Activated CD8-positive, alpha-beta memory T cell treated with anti-CD3 and anti-CD28 coated beads, Interleukin-2, amount 10 ng/mL, durations not matched to agents 7 days and 5 days (primary cell): ENCODE data around the gene KIAA1755. TPM values are rescaled to one million over a fixed set of nuclear protein-coding genes. Genes with fewer than 3 reads are reported as not detected.

ENCODE experiments used
- ATAC-seq: fragments of 150-1000 bp; cut with Tn5 transposase; one replicate; pipeline ENCODE4 v1.10.0; 2021; ENCODE audit warnings: moderate library complexity
- CTCF ChIA-PET: fragments of 350-600 bp; sonication (Branson Sonifier 250); formaldehyde crosslinking; loops from one replicate; lab custom pipeline; 2021; ENCODE audit warnings: antibody characterized with exemption; lab: Charles Lee
- DNase-seq: peaks from one replicate; pipeline ENCODE4 v3.0.0-alpha.2; 2020
- H3K27ac Mint-ChIP-seq: one replicate; pipeline ENCODE4 v1.8.0; 2021; ENCODE audit warnings: mild to moderate bottlenecking, mixed read lengths
- H3K27me3 Mint-ChIP-seq: one replicate; pipeline ENCODE4 v1.8.0; 2021; ENCODE audit warnings: mixed read lengths
- H3K36me3 Mint-ChIP-seq: one replicate; pipeline ENCODE4 v1.8.0; 2021; ENCODE audit warnings: mild to moderate bottlenecking, mixed read lengths
- H3K4me1 Mint-ChIP-seq: one replicate; pipeline ENCODE4 v1.8.0; 2021; ENCODE audit warnings: mixed read lengths
- H3K4me3 Mint-ChIP-seq: one replicate; pipeline ENCODE4 v1.8.0; 2021; ENCODE audit warnings: mild to moderate bottlenecking, moderate library complexity, mixed read lengths
- H3K9me3 Mint-ChIP-seq: one replicate; pipeline ENCODE4 v1.8.0; 2022; ENCODE audit warnings: low read depth, mixed read lengths
- total RNA-seq, 2 experiments: library from RNA; stranded (reverse); gene quantifications; one replicate each; pipeline ENCODE4 v1.2.3, GENCODE V29; 2021

Gene KIAA1755
- total RNA-seq, 2 experiments from 2014 or later = not detected

GRCh38 chr20:38177201-38177600 is 83.3 kb downstream of the KIAA1755 start:
- Mint-ChIP-seq H3K36me3 (no peaks in the 10 kb centered on the region), H3K4me1 (no peaks in the 10 kb centered on the region), H3K4me3 (no peak overlapping the region), H3K27ac (no peak overlapping the region), H3K9me3 (no peaks in the 10 kb centered on the region), H3K27me3 (peaks cover 16% of the 10 kb centered on the region)
- no peak for ATAC-seq
- DNase-seq = no peak
- CTCF ChIA-PET = no interaction called here

- DNase-seq (no peak), ATAC-seq (no peak)
- Mint-ChIP-seq H3K4me3 (no peak overlapping the region), H3K36me3 (no peaks in the 10 kb centered on the region), H3K9me3 (no peaks in the 10 kb centered on the region), H3K27me3 (peaks cover 20% of the 10 kb centered on the region), H3K4me1 (no peaks in the 10 kb centered on the region), H3K27ac (no peak overlapping the region)
- CTCF ChIA-PET = interaction anchor here (0.7 to 1.1 kb wide), 3 partner anchors 45 to 481 kb away, joined by 3 to 4 read pairs (median 3); no protein-coding TSS in a partner anchor
Measured at GRCh38 chr20:38175304-38176180, 85.0 kb downstream of the KIAA1755 start.

DNA sequence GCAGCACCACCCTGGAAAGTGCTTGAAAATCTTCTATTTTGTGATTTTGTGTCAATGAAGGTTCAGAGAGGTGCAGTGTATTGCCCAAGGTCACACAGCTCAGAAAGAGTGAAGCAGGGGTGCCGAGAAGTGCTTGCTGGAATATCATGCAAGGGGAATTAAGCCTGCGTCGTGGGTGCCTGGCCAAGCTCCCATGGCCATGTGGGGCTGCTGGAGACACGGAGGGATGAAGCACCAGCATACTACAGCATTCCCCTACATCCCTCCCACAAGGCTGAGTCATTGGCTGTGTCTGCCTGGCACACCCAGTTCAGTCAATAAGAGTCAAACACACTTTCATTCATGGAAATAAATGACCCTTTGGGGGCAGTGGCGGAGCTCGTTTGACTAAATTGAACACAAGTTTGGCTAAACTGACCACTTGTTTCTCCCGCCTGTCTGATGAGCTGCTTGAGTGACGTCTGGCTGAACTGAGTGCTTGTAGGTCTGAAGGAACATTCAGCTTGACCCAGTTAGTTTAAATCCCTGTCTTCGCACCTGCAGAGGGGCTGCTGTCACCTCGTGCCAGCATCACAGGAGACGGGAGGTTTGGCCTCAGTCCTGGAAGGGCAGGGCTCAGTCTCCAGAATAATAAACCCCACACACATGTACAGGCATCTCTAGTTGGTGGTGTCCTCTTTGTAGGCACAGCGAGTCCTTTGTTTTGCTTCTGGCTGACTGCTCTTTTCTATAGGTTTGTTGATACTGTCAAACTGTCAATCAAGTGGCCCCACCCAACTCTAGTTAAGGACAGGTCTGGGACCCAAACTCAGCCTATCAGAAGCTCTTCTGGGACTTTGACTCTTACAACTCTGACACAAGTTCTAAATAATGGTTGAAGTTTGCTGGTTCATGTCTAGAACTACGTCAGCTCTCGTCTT is 87.0 kb downstream of the KIAA1755 start:
- Mint-ChIP-seq H3K9me3 (no peaks in the 10 kb centered on the region), H3K36me3 (no peaks in the 10 kb centered on the region), H3K27ac (no peak overlapping the region), H3K27me3 (peaks cover 20% of the 10 kb centered on the region), H3K4me3 (no peak overlapping the region), H3K4me1 (peaks cover 7% of the 10 kb centered on the region)
- DNase-seq = no peak
- ATAC-seq = no peak
- CTCF ChIA-PET = interaction anchor here (1.8 kb wide), 1 partner anchor 48 kb away, joined by 4 read pairs; no protein-coding TSS in a partner anchor

DNA sequence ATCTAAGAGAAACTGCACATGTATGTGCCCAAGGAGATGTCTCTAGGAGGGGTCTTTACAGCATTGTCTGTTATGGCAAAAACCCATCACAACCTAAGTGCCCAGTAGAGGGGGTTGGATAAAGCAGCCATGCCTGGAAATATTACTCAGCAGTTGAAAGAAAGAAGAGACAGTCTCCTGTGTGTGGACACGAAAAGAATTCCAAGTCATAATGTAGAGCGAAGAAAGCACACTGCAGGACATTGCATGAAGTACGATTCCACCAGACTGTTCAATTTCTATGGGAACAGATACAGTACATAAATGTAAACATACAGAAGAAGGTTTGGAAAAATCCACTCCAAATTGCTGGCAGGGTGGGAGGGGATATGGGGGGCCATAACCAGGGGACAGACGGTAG is 88.1 kb downstream of the KIAA1755 start:
- CTCF ChIA-PET = interaction anchor here (1.8 kb wide), 1 partner anchor 49 kb away, joined by 4 read pairs; no protein-coding TSS in a partner anchor
- DNase-seq = no peak
- H3K27ac Mint-ChIP-seq = no peak overlapping the region
- H3K27me3 Mint-ChIP-seq = peaks cover 11% of the 10 kb centered on the region
- H3K36me3 Mint-ChIP-seq = no peaks in the 10 kb centered on the region
- peaks cover 15% of the 10 kb centered on the region for H3K4me1 Mint-ChIP-seq
- no peak overlapping the region for H3K4me3 Mint-ChIP-seq
- ATAC-seq = no peak
- H3K9me3 Mint-ChIP-seq = no peaks in the 10 kb centered on the region

DNA sequence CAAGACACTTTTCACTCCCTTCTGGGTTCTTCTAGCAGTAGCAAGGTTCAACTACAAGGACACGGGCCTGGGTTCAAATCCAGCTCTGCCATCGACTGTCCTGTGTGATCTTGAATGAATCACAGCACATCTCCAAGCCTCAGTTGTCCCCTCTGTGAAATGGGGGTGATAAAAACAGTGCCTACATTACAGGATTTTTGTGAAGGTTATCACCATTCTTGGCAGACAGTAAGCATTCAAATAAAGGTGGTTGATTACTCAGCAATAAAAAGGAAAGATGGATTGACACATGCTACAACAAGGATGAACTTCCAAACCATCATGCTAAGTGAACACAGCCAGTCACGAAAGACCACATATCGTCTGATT is 88.9 kb downstream of the KIAA1755 start:
- H3K4me3 Mint-ChIP-seq = no peak overlapping the region
- CTCF ChIA-PET = no interaction called here
- ATAC-seq = no peak

GRCh38 chr20:38170826-38171674 is 89.5 kb downstream of the KIAA1755 start:
- Mint-ChIP-seq H3K4me1 (peaks cover 15% of the 10 kb centered on the region), H3K4me3 (no peak overlapping the region), H3K27ac (no peak overlapping the region), H3K27me3 (peaks cover 11% of the 10 kb centered on the region), H3K36me3 (no peaks in the 10 kb centered on the region), H3K9me3 (no peaks in the 10 kb centered on the region)
- DNase-seq = no peak
- ATAC-seq = no peak
- CTCF ChIA-PET = interaction anchor here (1.5 kb wide), 1 partner anchor 50 kb away, joined by 4 read pairs; no protein-coding TSS in a partner anchor

More for the DNA sequence above, 88.9 kb downstream of the KIAA1755 start:
- DNase-seq = no peak
- peaks cover 11% of the 10 kb centered on the region for H3K27me3 Mint-ChIP-seq
- no peaks in the 10 kb centered on the region for H3K36me3 Mint-ChIP-seq
- no peaks in the 10 kb centered on the region for H3K9me3 Mint-ChIP-seq
- no peak overlapping the region for H3K27ac Mint-ChIP-seq
- H3K4me1 Mint-ChIP-seq = peaks cover 15% of the 10 kb centered on the region

GRCh38 chr20:38170219-38170825 is 90.2 kb downstream of the KIAA1755 start:
- Mint-ChIP-seq H3K4me3 (no peak overlapping the region), H3K27me3 (peaks cover 13% of the 10 kb centered on the region), H3K36me3 (no peaks in the 10 kb centered on the region), H3K9me3 (no peaks in the 10 kb centered on the region), H3K27ac (no peak overlapping the region), H3K4me1 (peaks cover 20% of the 10 kb centered on the region)
- DNase-seq = no peak
- CTCF ChIA-PET = interaction anchor here (1.5 kb wide), 1 partner anchor 51 kb away, joined by 4 read pairs; no protein-coding TSS in a partner anchor
- no peak for ATAC-seq

GRCh38 chr20:38169636-38170193 is 90.8 kb downstream of the KIAA1755 start:
- no peak for ATAC-seq
- DNase-seq = no peak
- H3K4me3 Mint-ChIP-seq = no peak overlapping the region
- H3K36me3 Mint-ChIP-seq = no peaks in the 10 kb centered on the region
- no peak overlapping the region for H3K27ac Mint-ChIP-seq
- no peaks in the 10 kb centered on the region for H3K9me3 Mint-ChIP-seq
- CTCF ChIA-PET = interaction anchor here (0.8 to 1.5 kb wide), 2 partner anchors 52 to 56 kb away, joined by 3 to 4 read pairs; no protein-coding TSS in a partner anchor
- peaks cover 20% of the 10 kb centered on the region for H3K4me1 Mint-ChIP-seq
- peaks cover 16% of the 10 kb centered on the region for H3K27me3 Mint-ChIP-seq

DNA sequence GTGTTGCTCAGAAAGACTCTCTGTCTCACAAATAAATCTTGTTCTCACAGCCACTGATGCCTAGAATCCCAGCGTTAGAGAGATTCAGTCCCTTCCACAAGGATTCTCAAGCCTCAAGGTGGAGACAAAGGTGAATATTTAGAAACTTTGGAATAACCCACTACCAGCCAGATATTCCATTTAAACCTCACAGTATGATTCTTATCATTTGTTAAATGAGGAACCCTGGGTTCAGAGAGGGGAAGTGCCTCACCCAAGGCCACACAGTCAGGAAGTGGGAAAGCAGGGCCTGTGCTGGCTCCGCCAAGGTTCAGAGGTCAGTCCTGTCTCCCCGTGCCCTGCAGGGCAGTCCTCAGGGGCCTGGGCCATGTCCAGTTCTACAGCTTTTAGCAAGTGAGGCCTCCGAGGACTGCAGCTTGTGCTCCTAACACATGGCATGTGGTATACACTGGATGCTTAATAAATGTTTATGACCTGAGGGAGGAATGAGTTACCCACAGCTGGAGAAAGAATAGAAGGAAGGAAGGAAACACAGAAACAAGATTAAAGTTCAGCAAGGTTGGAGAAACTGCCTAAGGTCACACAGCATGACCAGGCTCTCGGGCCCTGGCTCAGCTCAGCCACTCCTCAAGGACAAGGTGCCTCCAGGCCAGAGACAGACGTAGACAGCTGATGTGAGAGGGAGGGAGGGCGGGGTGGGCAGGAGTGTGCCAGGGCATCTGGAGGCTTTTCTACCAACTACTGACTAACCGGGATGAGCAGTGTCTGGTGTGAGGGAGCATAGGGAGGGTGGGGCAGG is 91.5 kb downstream of the KIAA1755 start:
- H3K27ac Mint-ChIP-seq = no peak overlapping the region
- CTCF ChIA-PET = interaction anchor here (0.8 to 1.5 kb wide), 2 partner anchors 52 to 55 kb away, joined by 3 to 4 read pairs; no protein-coding TSS in a partner anchor
- peaks cover 21% of the 10 kb centered on the region for H3K27me3 Mint-ChIP-seq
- H3K4me3 Mint-ChIP-seq = no peak overlapping the region
- no peaks in the 10 kb centered on the region for H3K9me3 Mint-ChIP-seq
- ATAC-seq = no peak
- H3K36me3 Mint-ChIP-seq = no peaks in the 10 kb centered on the region
- H3K4me1 Mint-ChIP-seq = peaks cover 20% of the 10 kb centered on the region
- DNase-seq = no peak

DNA sequence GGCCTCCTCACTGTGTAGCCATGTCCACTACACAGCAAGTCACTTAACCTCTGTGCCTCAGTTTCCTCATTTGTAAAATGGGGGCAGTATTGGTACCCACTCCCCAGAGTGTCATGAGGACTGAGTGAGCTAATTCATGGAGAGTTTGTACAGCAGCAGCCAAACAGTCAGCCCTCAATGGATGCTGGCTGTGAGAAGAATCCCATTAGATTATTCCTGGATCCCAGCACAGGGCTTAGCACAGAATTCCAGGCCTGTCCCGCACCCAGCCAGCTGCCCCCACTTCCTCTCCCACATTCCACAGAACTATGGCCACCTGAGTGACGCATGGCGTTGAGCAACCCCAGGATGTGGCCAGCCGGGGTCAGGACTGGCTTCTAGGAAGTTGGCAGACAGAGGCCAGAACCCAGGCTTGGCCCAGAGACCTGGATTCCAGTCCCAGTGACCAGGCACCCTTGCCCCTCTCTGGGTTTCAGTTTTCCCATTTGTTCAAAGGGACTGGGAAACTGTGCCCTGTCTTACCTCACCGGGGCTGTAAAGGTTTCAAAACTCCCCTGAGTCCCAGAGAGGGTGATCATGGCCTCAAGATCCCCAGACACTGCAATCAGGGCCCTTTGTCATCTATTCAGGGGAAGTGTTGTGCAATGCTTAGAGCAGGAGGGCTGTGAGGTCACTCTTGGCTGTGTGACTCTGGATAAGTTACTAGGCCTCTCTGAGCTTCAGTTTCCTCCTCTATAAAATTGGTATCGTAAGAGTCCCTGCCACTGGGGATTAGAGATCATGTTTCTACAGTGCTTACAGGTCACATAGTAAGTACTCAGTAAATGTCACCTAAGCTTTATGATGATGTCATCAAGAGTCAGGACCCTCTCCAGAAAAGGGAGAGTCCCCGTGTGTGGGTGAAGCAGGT is 92.4 kb downstream of the KIAA1755 start:
- CTCF ChIA-PET = interaction anchor here (1.1 to 2.5 kb wide), 5 partner anchors 16 to 110 kb away, joined by 3 to 14 read pairs (median 7); no protein-coding TSS in a partner anchor
- Mint-ChIP-seq H3K4me3 (no peak overlapping the region), H3K36me3 (no peaks in the 10 kb centered on the region), H3K4me1 (peaks cover 20% of the 10 kb centered on the region), H3K27ac (no peak overlapping the region), H3K9me3 (no peaks in the 10 kb centered on the region), H3K27me3 (peaks cover 28% of the 10 kb centered on the region)
- ATAC-seq (no peak), DNase-seq (no peak)
